Stomach (tissue), 4 donors: ENCODE measurements around the gene SERPINB7.

Experiments
- POLR2AphosphoS5 ChIP-seq, 3 donors: sonication (generic); formaldehyde crosslinking; IDR thresholded peaks; one replicate each; pipeline ENCODE4 v1.6.1; 2016; ENCODE audit warnings: antibody characterized with exemption in 3 of 3
- TF ChIP-seq, protein P1 (sequence below), 7 experiments: fragments of 450-650 bp in 4 of 7; fragments of 200-600 bp in 3 of 7; sonication (generic) in 3 of 7; IDR thresholded peaks; one replicate each; pipeline ENCODE4 v1.5.1; 2016 to 2019; ENCODE audit warnings: antibody characterized with exemption in 7 of 7, control low read depth in 2 of 7, mild to moderate bottlenecking in 1 of 7

DNA sequence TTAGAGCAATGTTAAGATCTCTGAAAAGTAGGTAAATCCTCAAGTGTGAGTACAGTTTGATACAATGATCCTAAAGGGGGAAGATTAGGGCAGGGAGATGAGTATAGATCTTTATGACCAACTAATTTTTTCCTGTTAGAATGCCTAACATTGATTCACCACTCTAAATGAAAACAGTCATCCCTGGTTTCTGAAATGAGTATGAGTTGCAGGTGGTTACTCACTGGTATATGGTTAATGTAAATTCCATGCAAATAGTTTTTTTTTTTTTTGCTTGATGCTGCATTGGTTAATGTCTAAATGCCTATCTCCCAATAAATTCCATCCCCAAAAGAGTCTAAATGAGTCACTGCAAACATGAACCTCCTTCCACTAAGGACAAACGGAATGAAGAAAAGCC, 57.3 kb downstream of the SERPINB7 start:
- TF ChIP-seq, protein P1, sequence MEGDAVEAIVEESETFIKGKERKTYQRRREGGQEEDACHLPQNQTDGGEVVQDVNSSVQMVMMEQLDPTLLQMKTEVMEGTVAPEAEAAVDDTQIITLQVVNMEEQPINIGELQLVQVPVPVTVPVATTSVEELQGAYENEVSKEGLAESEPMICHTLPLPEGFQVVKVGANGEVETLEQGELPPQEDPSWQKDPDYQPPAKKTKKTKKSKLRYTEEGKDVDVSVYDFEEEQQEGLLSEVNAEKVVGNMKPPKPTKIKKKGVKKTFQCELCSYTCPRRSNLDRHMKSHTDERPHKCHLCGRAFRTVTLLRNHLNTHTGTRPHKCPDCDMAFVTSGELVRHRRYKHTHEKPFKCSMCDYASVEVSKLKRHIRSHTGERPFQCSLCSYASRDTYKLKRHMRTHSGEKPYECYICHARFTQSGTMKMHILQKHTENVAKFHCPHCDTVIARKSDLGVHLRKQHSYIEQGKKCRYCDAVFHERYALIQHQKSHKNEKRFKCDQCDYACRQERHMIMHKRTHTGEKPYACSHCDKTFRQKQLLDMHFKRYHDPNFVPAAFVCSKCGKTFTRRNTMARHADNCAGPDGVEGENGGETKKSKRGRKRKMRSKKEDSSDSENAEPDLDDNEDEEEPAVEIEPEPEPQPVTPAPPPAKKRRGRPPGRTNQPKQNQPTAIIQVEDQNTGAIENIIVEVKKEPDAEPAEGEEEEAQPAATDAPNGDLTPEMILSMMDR (IDR thresholded peaks at IDR 0.05), result no peak
- no peak for TF ChIP-seq POLR2AphosphoS5 (IDR thresholded peaks at IDR 0.05)
